Measurements from ENCODE around the gene KIF3C.
"Not testable (repeated sequence)": the region's sequence is repeated elsewhere in the genome, so short reads cannot be mapped to it uniquely, and the experiment has no call there.

Gene KIF3C

GRCh38 chr2:25982273-25982967, at the start of gene KIF3C:
Gene KIF3C, minus strand, starts transcription at chr2:25982497. Its CDS starts 580 bp downstream, at chr2:25981917.
- Histone ChIP-seq H3K4me3 (ENCODE audit: low read depth, low read length) (peak within 1 kb of the TSS; percentile 79), H3K27me3 (replicated peaks) (no peaks in the 10 kb centered on the region), H3K27ac (peak within 1 kb of the TSS; percentile 43), H3K36me3 (replicated peaks) (no peaks in the 10 kb centered on the region)
- TF ChIP-seq, protein P1, sequence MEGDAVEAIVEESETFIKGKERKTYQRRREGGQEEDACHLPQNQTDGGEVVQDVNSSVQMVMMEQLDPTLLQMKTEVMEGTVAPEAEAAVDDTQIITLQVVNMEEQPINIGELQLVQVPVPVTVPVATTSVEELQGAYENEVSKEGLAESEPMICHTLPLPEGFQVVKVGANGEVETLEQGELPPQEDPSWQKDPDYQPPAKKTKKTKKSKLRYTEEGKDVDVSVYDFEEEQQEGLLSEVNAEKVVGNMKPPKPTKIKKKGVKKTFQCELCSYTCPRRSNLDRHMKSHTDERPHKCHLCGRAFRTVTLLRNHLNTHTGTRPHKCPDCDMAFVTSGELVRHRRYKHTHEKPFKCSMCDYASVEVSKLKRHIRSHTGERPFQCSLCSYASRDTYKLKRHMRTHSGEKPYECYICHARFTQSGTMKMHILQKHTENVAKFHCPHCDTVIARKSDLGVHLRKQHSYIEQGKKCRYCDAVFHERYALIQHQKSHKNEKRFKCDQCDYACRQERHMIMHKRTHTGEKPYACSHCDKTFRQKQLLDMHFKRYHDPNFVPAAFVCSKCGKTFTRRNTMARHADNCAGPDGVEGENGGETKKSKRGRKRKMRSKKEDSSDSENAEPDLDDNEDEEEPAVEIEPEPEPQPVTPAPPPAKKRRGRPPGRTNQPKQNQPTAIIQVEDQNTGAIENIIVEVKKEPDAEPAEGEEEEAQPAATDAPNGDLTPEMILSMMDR (IDR thresholded peaks at IDR 0.05; ENCODE audit: low read depth, low read length, missing control alignments) = no peak
- in situ Hi-C loops (cut with HindIII; ENCODE audit: low pct_ligation_motif_present, low sequenced_read_pairs) = loop anchor here (25.0 kb wide), 1 partner anchor 155 kb away; no protein-coding TSS in a partner anchor
- DNase-seq = peak; percentile 58

DNA sequence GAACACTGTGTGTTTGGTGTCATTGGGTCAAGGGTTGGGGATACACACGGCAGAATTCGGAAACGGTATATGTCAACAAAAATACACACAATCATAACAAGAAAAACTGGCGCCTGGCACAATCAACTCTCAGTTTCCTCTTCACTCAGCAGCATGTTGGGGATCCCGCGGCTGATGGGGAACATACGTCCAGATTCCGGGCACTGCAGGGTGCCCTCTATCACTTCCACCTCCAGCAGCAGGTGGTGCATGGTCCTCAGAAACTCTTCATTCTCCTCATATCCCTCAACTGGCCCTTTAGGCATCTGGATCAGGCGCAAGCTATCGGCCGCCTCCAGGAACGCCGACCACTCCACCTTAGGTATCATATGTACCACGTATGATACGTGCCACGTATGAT, 45.8 kb upstream of the KIF3C start:
- H3K36me3 ChIP-seq (replicated peaks); DNase-seq; H3K27me3 ChIP-seq (replicated peaks); H3K27ac ChIP-seq; H3K4me3 ChIP-seq (ENCODE audit: low read depth, low read length); in situ Hi-C loops (cut with HindIII; ENCODE audit: low pct_ligation_motif_present, low sequenced_read_pairs): not testable (repeated sequence)

- in situ Hi-C loops (cut with HindIII; ENCODE audit: low pct_ligation_motif_present, low sequenced_read_pairs) = no loop called here
- DNase-seq = no peak
Measured at GRCh38 chr2:26025509-26025908, 43.2 kb upstream of the KIF3C start.

GRCh38 chr2:26024260-26024659, 42.0 kb upstream of the KIF3C start:
- TF ChIP-seq, protein P1 (IDR thresholded peaks at IDR 0.05; ENCODE audit: low read depth, low read length, missing control alignments) = no peak
- no peak for DNase-seq
- no peak overlapping the region for H3K4me3 ChIP-seq (ENCODE audit: low read depth, low read length)
- H3K27me3 ChIP-seq (replicated peaks) = no peaks in the 10 kb centered on the region
- H3K36me3 ChIP-seq (replicated peaks) = no peaks in the 10 kb centered on the region
- no peak overlapping the region for H3K27ac ChIP-seq
- in situ Hi-C loops (cut with HindIII; ENCODE audit: low pct_ligation_motif_present, low sequenced_read_pairs) = no loop called here

More at GRCh38 chr2:26025509-26025908, 43.2 kb upstream of the KIF3C start:
- Histone ChIP-seq H3K4me3 (ENCODE audit: low read depth, low read length) (no peak overlapping the region), H3K27me3 (replicated peaks) (no peaks in the 10 kb centered on the region), H3K27ac (no peak overlapping the region), H3K36me3 (replicated peaks) (no peaks in the 10 kb centered on the region)
- TF ChIP-seq, protein P1 (IDR thresholded peaks at IDR 0.05; ENCODE audit: low read depth, low read length, missing control alignments) = no peak

DNA sequence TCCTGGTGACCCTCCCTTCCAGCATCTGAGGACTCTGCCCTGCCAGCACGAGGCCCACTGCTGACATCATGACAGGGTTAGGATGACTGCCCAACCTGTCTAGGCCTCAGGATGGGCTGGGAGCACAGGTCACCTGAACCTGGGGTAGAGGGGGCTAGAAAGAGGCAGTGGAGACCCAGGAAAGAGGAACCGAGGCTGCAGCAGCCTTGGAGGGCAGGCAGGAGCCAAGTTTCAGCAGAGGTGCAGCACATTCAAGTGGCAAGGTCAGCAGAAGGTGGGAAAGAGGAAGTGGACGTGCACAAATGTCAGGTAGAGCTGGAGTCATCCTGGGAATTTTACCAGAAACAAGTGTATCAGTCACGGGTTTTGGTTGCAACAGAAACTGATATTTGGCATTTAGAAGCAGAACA, 37.9 kb upstream of the KIF3C start:
- no peak for DNase-seq
- in situ Hi-C loops (cut with HindIII; ENCODE audit: low pct_ligation_motif_present, low sequenced_read_pairs) = no loop called here
- H3K27me3 ChIP-seq (replicated peaks) = no peaks in the 10 kb centered on the region
- TF ChIP-seq, protein P1 (IDR thresholded peaks at IDR 0.05; ENCODE audit: low read depth, low read length, missing control alignments) = no peak
- no peaks in the 10 kb centered on the region for H3K36me3 ChIP-seq (replicated peaks)
- H3K4me3 ChIP-seq (ENCODE audit: low read depth, low read length) = no peak overlapping the region
- H3K27ac ChIP-seq = no peak overlapping the region

DNA sequence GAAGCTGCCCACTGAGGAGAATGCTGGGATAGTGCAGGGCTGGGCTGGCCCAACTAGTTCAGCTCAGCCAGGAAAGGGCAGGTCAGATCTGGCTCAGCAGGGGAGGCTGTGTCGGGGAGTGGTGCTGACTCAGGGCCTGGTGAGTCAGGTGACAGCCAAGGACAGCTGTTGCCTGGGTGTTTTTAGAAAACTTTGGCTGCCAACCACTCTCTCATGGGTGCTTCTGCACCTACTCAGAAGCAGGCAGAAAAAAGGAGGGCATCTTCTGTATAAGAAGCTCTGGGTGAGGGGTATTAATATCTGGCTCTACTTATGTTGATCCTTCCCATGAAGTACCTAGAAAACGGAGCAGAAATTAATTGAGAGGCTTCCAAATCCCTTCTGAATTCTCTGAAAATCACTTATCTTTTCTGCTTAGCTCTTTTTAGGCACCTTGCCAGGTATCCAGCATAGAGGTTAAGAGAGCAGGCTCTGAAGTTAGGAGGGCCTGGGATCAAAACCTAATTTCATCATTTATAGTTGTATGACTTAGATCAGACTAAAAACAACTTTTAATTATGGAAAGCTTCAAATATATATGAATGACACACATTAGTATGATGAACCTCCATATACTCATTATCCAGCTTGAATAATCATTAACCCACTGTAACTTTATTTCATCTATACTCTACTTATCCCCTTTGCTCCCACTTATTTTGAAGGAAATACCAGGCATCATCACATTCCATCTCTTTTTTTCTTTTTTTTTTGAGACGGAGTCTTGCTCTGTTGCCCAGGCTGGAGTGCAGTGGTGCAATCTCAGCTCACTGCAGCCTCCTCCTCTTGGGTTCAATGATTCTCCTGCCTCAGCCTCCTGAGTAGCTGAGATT, 36.1 kb upstream of the KIF3C start:
- TF ChIP-seq, protein P1 (IDR thresholded peaks at IDR 0.05; ENCODE audit: low read depth, low read length, missing control alignments) = no peak
- Histone ChIP-seq H3K36me3 (replicated peaks) (no peaks in the 10 kb centered on the region), H3K27me3 (replicated peaks) (no peaks in the 10 kb centered on the region), H3K27ac (peak overlapping the region; percentile 42), H3K4me3 (ENCODE audit: low read depth, low read length) (no peak overlapping the region)
- peak; percentile 91 for DNase-seq
- in situ Hi-C loops (cut with HindIII; ENCODE audit: low pct_ligation_motif_present, low sequenced_read_pairs) = no loop called here

All from brain microvascular endothelial cell (primary cell).